HG03342 (cell line): ENCODE measurements around the gene RSRC1.
"Not testable (repeated sequence)": the region's sequence is repeated elsewhere in the genome, so short reads cannot be mapped to it uniquely, and the experiment has no call there.

Source experiments
- ATAC-seq: cut with Tn5 transposase; IDR thresholded peaks from one replicate; pipeline ENCODE4 v1.9.1; 2021; ENCODE audit warnings: mild to moderate bottlenecking, moderate library complexity; ENCODE audit not compliant: unreplicated experiment

RSRC1 gene, protein sequence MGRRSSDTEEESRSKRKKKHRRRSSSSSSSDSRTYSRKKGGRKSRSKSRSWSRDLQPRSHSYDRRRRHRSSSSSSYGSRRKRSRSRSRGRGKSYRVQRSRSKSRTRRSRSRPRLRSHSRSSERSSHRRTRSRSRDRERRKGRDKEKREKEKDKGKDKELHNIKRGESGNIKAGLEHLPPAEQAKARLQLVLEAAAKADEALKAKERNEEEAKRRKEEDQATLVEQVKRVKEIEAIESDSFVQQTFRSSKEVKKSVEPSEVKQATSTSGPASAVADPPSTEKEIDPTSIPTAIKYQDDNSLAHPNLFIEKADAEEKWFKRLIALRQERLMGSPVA

DNA sequence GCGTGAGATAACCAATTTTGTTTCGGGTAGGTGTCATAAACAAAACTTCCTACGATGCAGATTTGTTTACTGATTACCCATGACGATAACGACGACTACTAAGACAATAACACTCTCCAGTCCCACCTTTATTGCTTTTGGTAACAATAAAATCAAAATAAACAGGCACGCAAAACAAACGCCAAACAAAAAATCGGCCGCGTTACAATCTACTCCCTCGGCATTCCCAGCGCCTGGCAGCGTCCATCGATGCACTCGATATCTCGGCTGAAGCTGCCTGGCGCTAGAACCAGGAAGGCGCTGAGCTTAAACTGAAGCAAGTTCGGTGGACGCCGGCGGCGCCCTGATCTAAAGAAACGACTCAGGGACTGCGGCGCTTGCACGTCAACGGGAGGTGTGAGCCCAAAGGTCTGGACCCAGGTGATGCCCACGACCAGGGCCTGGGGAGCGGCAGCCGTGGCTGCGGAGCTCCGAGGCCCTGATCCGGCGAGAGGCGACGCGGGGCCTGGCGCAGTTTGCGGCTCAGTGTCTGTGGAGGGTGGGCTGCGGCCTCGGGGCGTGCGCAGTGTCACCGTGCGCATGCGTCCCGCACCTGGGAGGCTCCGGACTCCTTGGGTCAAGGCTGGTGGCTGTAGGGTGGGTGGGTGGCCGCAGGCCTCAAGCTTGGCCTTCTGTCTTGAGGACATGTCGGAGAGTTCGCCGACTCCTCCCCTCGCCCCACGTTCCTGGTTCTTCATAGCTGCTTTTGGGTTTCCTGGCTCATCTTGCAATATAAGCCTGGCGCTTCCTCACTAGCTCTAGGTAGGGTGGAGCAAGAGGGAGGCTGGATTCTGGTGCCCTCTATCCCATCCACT, at the start of gene RSRC1:
Gene RSRC1, plus strand, starts transcription at position 286 of the 854 bp plus-strand sequence. CDS start 12,016 bp downstream, outside the sequence.
- peak; percentile 69 for ATAC-seq

DNA sequence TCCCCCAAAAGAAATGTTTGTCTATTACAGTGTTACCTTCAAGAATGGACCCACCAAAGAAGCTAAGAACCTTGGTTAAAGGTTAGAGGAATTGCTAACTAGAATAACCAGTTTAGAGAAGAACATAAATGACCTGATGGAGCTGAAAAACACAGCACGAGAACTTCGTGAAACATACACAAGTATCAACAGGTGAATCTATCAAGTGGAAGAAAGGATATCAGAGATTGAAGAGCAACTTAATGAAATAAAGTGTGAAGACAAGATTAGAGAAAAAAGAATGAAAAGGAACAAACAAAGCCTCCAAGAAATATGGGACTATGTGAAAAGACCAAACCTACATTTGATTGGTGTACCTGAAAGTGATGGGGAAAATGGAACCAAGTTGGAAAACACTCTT, 44.3 kb upstream of the RSRC1 start:
- not testable (repeated sequence) for ATAC-seq

DNA sequence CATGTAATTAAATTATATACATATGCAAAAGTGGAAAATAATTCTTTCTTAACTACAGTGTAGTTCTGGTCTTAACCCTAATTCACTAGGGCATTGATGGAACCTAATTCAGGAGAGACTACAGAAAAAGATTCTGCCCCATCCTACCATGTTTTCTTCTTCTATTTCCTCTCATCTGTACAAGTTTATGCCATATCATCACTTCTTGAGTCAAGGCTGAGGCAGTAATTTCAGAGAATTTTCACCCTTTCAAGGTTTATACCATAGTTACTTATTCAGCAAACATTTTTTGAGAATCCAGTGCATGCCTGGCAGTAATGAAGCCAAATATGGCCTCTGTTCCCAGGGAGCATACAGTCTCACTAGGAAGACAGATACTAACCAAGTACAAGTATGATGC, 37.1 kb upstream of the RSRC1 start:
- no peak for ATAC-seq

DNA sequence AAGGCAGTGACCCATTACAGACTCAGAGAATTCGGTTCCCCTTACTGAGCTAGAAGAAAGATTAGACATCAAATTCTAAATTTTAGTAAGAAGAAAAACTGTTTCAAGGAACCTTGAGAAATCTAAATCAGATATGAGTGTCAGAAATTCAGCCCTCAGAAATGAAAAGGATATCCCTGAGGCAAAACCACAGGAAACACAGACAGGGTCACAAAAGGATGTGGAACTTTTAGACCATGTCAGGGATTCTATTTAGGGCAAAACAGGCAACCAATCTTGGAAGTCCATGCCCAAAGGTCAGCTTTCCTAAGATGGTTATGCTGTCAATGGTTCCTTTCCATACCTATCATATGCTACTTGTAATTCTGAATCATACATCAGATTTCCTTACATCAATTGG, 35.3 kb upstream of the RSRC1 start:
- no peak for ATAC-seq

DNA sequence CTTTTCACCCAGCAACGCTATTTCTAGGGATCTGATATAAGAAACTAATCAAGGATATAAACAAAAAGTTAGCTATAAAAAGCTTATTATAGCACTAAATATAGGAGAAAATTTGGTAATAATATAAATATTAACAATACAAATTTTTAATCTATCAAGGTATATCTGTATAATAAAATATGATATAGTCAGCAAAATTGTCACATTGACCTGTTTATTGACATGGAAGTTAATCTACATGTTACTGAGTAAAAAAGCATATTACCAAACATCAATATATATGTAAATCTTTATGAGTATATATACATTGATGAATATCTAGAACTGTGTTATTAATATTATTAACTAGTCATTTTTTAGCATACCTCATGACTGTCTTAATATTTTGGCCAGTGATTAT, 30.3 kb upstream of the RSRC1 start:
- no peak for ATAC-seq

DNA sequence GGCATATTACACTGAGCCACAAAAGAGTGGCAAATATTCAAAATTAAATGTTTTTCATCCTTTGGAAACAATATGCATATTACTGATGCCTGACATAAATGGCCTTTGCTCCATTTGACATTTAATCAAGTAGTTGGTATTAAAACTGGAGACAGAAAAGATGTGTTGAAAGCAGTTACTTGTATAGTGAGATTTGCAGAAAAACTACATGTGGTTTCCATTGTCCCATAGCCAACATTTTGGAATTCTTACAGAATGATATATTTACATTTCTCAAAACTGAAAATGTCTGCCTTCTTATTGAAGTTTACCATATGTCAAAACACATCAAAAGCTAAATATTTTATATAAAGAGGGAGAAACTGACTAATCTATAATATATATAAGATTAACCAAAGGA, 25.2 kb upstream of the RSRC1 start:
- no peak for ATAC-seq

DNA sequence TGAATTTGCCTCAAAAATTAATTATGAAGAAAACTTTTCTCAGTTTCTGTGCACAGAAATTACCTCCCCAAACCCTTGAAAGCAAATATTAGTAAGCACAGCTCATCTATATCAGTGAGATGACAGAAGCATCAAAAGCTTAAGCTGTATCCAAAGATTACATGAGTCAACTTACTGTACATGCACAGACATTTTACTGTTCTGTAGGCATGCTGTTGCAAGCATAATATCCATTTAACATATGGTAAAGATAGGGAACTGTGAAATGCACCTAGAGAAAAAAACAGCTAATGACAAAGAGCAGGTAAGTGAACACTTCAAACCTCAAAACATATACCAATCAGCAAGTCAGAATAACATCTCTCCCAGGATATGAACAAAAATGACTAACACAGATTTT, 24.5 kb upstream of the RSRC1 start:
- ATAC-seq = no peak

DNA sequence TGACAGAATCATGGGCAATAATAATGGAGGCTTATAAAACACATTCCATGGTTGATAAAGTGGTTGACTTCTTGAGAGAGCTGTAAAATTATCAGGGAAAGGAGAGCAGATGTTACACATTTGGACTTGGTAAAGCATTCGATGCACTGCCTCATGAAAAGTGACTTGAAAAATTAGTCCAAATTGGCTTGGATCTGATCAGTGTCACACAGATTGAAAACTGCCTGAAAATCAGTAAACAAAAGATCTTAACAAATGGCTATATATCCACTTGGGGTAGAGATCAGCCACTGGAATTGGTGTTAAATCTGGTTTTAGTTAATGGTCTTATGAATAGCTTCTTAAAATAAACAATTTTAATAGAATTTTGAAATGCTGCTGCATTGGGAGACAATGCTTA, 24.0 kb upstream of the RSRC1 start:
- no peak for ATAC-seq

DNA sequence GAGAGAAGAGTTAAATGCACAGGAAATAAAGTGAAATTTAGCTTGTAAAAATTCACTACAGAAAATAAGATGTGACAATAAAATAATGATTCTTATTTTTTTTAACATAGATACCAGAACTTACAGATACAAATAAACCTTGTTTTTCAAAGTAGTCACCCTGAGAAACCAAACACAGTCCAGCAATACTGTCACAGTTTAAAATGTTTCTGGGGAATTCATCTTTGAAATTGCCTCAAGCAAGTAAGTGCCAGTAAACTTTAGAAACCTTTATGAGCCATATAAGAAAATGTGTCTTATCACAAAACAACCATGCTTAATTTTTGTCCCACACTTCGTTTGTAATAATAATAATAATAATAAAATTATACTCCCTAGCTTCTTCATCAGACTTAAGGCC, 23.5 kb upstream of the RSRC1 start:
- no peak for ATAC-seq

DNA sequence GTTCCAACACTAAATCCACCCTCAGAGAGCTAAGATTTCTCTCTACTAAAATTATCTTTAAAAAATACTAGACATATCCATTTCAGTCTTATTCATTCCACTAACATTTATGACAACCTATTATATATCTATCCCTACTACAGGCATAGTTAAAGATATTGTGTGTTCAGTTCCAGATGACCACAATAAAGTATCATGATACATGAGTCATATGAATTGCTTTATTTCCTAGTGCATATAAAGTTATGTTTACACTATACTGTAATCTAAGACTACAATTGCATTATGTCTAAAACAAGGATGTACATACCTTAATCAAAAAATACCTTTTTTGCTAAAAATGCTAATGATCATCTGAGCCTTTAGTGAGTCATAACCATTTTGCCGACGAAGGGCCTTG, 23.1 kb upstream of the RSRC1 start:
- no peak for ATAC-seq

DNA sequence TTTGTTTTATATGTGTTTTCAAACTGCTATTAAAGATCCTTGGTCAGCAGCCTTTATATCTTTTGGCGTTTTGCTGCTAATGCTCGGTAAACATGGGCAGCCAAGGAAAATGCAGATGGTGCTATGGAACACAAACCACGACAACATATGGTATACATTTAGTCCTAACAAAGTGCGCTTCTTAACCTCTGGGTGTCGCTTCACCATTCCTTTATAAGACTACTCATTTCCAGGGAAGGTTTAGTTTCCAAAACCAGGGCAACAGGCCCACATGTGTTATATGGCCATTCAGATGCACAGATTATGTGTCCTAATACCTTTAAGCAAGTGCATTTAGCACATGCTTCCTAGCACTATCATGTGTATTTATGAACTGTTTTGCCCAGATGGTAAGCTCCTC, 18.4 kb upstream of the RSRC1 start:
- ATAC-seq = no peak

DNA sequence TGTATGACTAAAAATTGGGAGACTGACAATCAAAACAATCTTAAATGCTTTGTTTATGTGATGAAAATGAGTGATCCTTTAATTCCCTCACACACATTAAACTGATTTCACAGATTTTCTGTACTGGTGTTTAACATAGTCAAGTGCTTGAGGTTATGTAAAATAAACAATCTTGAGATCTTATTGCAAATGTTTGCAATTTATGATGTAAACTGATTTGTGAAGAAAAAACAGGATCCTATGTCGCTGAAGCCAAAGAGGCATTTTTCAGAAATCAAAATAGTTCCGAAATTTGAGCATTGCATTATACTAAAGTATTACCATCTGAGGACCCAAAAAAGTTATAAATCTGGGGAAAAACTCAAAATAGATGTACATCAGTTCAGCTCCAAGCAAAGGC, 16.4 kb upstream of the RSRC1 start:
- ATAC-seq = no peak

DNA sequence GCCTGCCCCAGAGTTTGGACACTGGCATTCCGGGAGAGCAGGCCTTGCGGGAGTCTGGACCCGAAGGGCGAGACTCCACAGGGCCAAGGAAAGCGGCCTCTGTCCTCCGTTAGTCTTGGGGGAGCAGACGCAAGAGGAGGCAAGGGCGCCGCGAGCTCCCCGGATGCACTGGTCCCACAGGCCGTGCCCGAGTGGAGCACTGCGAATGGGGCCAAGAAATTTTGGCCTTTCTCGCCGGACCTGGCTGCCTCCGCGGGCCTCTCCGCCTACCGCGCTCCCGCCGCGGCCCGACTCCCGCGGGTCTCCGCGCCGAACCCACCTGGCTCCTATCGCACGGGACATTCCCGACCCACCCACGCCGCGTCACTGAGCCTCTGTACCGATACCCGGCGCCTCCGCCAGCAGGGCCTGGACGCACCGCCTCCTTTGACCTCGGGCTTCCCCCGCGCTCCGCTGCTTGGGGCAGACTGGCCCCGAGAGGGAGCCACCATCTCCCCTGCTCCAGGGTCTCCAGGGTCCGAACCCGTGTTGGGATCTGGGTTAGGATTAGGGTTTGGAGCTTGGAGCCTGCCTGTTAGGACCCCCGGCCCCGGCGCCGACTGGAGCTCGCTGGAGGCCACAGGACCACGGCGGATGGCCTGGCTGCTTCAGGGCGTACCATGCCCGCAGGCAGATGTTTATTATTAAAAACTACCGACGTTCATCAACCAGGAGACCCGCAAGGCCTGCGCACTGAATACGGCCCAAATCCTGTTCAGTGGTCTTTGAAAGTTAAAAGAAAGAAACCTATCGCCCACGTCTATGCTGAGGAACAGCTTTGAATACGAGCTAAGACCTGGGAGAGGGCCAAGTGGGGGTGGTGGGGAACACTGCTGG, 15.4 kb upstream of the RSRC1 start:
- ATAC-seq = peak; percentile 58

DNA sequence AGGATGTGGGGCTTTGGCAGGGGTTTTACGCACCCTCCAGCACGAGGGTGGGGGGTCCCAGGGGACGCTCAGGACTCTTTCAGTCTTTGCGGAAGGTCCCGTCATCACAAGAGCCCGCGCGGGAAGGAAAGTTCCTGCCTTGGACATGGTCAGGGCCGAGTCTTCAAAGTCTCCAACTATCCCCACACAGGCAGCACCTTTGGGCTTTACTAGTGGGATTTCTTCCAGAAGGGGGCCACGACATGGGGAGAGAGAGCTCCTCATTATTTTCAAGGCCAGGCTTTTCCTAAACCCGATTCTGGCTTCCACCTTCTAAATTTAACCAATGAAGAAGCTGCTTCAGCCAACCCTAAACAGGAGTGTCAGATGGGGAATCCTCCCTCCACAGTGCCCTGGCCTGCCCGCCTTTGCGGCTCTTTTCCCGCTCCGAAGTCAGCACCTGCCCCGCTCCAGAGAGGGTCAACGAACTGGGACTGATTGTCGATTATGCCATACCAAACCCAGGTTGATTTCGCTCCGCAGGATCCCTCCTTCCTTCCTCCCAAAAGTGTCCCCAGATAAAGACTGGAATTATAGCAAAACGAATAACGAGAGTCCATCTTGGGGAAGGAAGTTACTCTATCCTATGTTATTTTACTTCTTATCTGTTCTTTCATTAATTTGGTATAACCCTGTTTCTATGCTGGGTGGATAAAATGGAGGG, 14.6 kb upstream of the RSRC1 start:
- ATAC-seq = peak; percentile 19

DNA sequence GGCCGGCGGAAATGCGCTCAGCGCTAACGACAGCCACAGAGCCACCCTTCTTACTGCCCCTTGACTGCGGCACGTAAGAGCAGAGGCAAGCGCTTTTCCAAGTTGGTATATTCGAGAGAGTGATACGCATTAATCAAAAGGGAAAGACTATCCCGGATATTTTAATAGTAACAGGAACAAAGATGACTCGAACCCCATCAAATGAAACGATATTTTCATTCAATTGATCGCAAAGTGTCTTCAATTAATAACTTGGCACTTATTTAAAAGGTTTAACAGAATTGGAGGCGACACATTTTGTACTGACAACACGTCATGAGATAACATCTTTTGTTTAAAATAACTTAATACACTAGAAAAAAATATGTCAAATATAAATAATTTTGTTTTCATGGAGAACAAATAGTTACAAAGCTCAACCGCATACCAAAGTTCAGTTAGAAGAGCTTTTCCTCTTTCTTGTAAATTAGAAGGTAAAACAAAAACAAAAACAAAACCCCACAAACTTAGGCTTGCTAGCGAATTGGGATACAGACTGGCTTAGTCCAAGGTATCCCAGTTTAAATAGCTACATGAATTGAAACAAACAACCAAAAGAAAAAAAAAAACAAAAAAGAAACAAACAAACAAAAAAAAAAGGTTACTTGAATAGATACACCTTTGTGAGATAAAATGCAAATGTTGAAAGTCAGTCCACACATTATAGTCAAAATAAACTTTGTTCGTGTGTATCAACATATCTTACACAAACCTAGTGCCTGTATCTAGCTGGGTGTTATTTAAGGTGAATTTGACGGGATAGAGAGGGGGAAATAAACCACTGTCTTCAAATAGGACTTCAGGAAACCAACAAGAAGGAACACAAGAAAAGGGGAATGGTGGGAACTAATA, 13.8 kb upstream of the RSRC1 start:
- no peak for ATAC-seq

DNA sequence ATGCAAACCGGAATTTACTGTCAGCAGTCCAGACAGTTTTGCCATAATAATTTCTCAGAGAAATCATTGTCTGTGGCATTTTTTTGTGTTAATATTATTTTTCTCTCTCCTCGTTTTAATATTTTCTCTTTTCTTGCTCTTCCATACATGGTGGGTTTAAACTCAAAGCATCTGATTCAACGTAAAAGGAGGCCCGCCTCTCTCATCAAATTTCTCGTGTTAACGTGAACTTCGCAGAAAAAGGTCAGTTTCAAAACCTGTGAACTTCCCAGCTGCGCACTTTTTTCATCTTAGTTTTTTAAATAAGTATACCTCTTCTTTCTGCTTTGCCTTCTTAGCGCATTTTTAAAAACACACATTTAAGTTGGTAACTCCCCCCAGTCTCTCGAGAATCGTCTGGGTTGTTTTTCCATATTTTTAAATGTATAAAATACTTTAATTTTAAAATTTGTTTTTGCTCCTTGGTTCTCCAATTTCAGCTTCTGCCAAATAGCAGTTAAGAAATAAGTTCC, 12.8 kb upstream of the RSRC1 start:
- ATAC-seq = no peak

DNA sequence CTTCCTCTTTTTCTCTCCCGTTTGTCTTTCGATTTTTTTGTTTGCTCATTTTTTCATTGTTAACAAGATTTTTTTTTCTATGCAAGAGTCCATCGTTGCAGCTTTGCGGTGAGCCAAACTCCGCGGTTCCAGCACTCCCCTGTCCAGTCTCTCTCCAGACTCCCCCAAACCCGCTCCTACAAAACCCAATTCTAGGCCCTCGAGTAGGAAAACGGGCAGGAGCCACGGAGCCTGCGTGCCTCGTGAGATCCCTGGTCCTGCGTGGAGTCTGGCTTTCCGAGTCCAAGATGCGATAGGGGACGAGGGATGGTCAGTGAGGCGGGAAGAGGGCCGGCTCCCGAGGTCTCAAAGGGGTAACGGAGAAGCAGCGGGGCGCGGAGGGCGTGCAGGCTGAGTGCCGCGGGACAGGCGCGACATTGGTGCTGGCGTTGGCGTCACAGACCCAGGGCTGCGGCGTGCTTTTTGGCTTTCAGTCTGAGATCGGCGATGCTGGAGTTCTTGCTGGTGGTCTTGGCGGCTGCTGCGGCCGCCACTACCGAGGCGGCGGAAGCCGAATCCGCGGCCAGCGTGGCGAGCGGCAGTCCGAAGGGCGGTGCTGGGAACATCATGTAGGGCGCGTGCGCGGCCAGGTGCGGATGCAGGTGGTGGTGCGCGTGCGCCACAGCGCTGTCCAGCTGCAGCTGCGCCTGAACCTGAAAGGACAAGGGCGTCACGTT, 12.1 kb upstream of the RSRC1 start:
- peak; percentile 78 for ATAC-seq

DNA sequence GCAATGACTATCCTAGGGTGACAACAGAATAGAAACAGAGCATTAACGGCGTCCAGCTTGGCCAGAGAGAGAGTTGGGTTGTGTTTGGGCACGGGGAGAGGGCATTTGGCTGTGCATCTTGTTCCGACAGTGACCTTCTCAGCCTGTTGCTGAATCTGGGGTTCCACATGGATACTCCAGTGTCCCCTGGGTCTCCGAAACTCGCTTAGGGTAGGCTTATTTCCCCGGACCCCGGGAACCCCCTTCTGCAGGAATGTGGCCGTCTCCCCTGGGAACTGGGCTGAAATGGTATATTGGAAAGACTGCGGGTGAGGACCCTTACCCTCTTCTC, 11.6 kb upstream of the RSRC1 start:
- ATAC-seq = no peak

DNA sequence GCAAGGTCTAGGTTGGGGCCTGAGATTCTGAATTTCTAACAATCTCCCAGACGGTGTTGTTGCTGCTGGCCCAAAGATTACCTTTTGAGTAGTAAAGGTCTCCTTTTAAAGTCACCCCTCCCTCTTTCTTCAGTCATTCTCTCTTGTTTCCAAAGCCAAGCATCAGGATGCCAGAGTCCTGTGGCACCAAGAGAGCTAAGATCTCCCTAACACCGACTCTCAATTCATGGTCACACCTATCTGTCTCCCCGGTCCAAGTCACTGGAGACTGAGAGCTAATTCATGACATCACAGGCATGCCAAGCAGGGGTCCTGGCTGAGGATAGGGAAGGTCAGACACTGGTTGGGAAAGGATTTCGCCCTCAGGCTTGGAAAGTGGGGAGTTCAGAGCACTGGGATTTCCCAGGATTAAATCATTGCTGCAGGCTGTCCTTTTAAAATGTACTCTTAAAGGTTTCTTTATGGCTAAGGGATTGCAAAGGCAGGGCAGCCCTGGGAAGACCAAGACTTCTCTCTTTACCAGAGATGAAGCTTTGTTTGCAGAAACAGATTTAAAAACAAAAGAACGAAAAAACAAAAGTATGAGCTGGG, 11.0 kb upstream of the RSRC1 start:
- no peak for ATAC-seq
